ENCODE data around the gene MRPL23.

- TF ChIP-seq POLR2A (IDR thresholded peaks at IDR 0.05; ENCODE audit: low read length) = no peak
- no peak for TF ChIP-seq GATA1 (IDR thresholded peaks at IDR 0.05; ENCODE audit: low read depth, low read length)
Observed at GRCh38 chr11:1938343-1939005, 8.7 kb upstream of the MRPL23 start.

All from erythroblast (primary cell).